ENCODE measurements around the gene FILIP1L. TPM values are rescaled to one million over a fixed set of nuclear protein-coding genes. Genes with fewer than 3 reads are reported as not detected.

The FILIP1L gene
- total and polyA plus RNA-seq, 2 of the 8 experiments (the other 6 are each of a cell fraction or from before 2014, with no cell fraction given) = 0.06 to 0.09 TPM

GRCh38 chr3:100127792-100128191, 13.5 kb upstream of the FILIP1L start:
- H2BK120ac ChIP-seq (replicated peaks; ENCODE audit: low read depth, low read length) = no peak overlapping the region
- no peak for FAIRE-seq
- H3K4ac ChIP-seq (replicated peaks; ENCODE audit: insufficient read length, low read depth, low read length) = no peak overlapping the region
- H3K36me3 ChIP-seq (ENCODE audit: control insufficient read depth in 2 of 4, insufficient read depth in 4 of 4, low read length in 3 of 4) = no peaks in the 10 kb centered on the region
- no peak overlapping the region for H3K56ac ChIP-seq (replicated peaks; ENCODE audit: insufficient read length, low read depth, low read length)
- H2AFZ ChIP-seq (ENCODE audit: low read length) = no peak overlapping the region
- H3K4me2 ChIP-seq (ENCODE audit: insufficient read depth in 1 of 2, low read depth in 2 of 2, low read length in 2 of 2) = no peak overlapping the region
- H4K5ac ChIP-seq (ENCODE audit: insufficient read length, low read depth, low read length) = no peak overlapping the region
- H3K18ac ChIP-seq (ENCODE audit: extremely low read depth, low read length) = no peak overlapping the region
- no peak overlapping the region for H2BK12ac ChIP-seq (ENCODE audit: low read depth, low read length)
- no peak overlapping the region for H3K14ac ChIP-seq (ENCODE audit: insufficient read length)
- no peak overlapping the region for H2BK15ac ChIP-seq (ENCODE audit: low read length)
- H3K9me3 ChIP-seq (ENCODE audit: insufficient read depth in 2 of 2, low read depth in 1 of 2, low read length in 1 of 2) = no peaks in the 10 kb centered on the region
- H2AK5ac ChIP-seq (ENCODE audit: low read depth, low read length) = no peak overlapping the region
- no peaks in the 10 kb centered on the region for H4K20me1 ChIP-seq (replicated peaks in 1 of 2; ENCODE audit: control insufficient read depth in 1 of 2, insufficient read depth in 2 of 2, low read length in 2 of 2)
- no peak overlapping the region; a peak in 1 of 7 replicates for H3K9ac ChIP-seq (replicated peaks in 1 of 4; ENCODE audit: extremely low read depth in 1 of 4, low read depth in 3 of 4, low read length in 3 of 4)
- no peak overlapping the region for H4K91ac ChIP-seq (replicated peaks; ENCODE audit: insufficient read length, low read length)
- CTCF ChIA-PET (ENCODE audit: partially characterized antibody) = no interaction called here
- H3K23ac ChIP-seq (ENCODE audit: insufficient read length) = no peak overlapping the region
- no peak overlapping the region for H4K8ac ChIP-seq (ENCODE audit: extremely low read depth, insufficient read depth, low read length)
- H3K27ac ChIP-seq (ENCODE audit: low read depth, low read length) = no peak overlapping the region
- DNase-seq (ENCODE audit: low read depth in 1 of 2, low spot score in 2 of 2) = no peak
- peaks cover 0 to 2% (median 0%) of the 10 kb centered on the region in 4 experiments; a peak in 1 of 7 replicates for H3K4me1 ChIP-seq (replicated peaks in 1 of 4; ENCODE audit: control insufficient read depth in 3 of 4, insufficient read depth in 4 of 4, low read length in 3 of 4)
- WGBS, 2 experiments (ENCODE audit: extremely low coverage in 1 of 2, insufficient coverage in 1 of 2, insufficient read length in 1 of 2, insufficient replicate concordance in 2 of 2, low coverage in 1 of 2, low lambda C conversion rate in 2 of 2, missing lambda C conversion rate in 1 of 2) = 86% methylated on average over 2 of the region's 2 CpGs; no CpG with 5 or more reads in 1 of the 2 experiments
- no peaks in the 10 kb centered on the region for H3K27me3 ChIP-seq (replicated peaks in 1 of 4; ENCODE audit: control insufficient read depth in 3 of 4, extremely low read depth in 1 of 4, insufficient read depth in 3 of 4, low read length in 3 of 4)
- H3K4me3 ChIP-seq (ENCODE audit: extremely low read depth in 1 of 4, insufficient read depth in 2 of 4, low read depth in 3 of 4, low read length in 4 of 4) = no peak overlapping the region
- no peak overlapping the region for H2BK20ac ChIP-seq (ENCODE audit: low read length)
- H2BK5ac ChIP-seq (ENCODE audit: low read depth, low read length) = no peak overlapping the region
- no peaks in the 10 kb centered on the region for H3K79me2 ChIP-seq (ENCODE audit: control insufficient read depth in 1 of 2, insufficient read depth in 2 of 2, low read length in 2 of 2)
- no peaks in the 10 kb centered on the region for H3K79me1 ChIP-seq (ENCODE audit: low read depth, low read length)
- POLR2A ChIA-PET (ENCODE audit: partially characterized antibody) = no interaction called here
- H3K23me2 ChIP-seq (ENCODE audit: low read depth, low read length) = no peaks in the 10 kb centered on the region
- TF ChIP-seq, protein P1, sequence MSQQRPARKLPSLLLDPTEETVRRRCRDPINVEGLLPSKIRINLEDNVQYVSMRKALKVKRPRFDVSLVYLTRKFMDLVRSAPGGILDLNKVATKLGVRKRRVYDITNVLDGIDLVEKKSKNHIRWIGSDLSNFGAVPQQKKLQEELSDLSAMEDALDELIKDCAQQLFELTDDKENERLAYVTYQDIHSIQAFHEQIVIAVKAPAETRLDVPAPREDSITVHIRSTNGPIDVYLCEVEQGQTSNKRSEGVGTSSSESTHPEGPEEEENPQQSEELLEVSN (IDR thresholded peaks at IDR 0.05) = no peak
- no peak for TF ChIP-seq CHD2 (IDR thresholded peaks at IDR 0.05; ENCODE audit: low read length)
- no peak for TF ChIP-seq KDM4A (IDR thresholded peaks at IDR 0.05; ENCODE audit: low read depth, low read length, severe bottlenecking)
- no peak for TF ChIP-seq CREB1 (IDR thresholded peaks at IDR 0.05)
- no peak for TF ChIP-seq POU5F1 (IDR thresholded peaks at IDR 0.05; ENCODE audit: low read depth, low read length)
- TF ChIP-seq CBX5 (IDR thresholded peaks at IDR 0.05; ENCODE audit: low read depth, low read length) = no peak
- no peak for TF ChIP-seq SIN3A (conservative IDR thresholded peaks at IDR 0.05 in 1 of 2, IDR thresholded peaks at IDR 0.05 in 1 of 2; ENCODE audit: low read depth in 1 of 2, low read length in 2 of 2)
- TF ChIP-seq, protein P2, sequence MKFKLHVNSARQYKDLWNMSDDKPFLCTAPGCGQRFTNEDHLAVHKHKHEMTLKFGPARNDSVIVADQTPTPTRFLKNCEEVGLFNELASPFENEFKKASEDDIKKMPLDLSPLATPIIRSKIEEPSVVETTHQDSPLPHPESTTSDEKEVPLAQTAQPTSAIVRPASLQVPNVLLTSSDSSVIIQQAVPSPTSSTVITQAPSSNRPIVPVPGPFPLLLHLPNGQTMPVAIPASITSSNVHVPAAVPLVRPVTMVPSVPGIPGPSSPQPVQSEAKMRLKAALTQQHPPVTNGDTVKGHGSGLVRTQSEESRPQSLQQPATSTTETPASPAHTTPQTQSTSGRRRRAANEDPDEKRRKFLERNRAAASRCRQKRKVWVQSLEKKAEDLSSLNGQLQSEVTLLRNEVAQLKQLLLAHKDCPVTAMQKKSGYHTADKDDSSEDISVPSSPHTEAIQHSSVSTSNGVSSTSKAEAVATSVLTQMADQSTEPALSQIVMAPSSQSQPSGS (IDR thresholded peaks at IDR 0.05; ENCODE audit: low read length) = no peak
- no peak for TF ChIP-seq EZH2 (IDR thresholded peaks at IDR 0.05; ENCODE audit: low read depth, low read length, severe bottlenecking)
- no peak for TF ChIP-seq TBP (IDR thresholded peaks at IDR 0.05; ENCODE audit: low read depth, low read length)
- TF ChIP-seq SP1 (IDR thresholded peaks at IDR 0.05; ENCODE audit: low read depth, low read length) = no peak

All from H1 (cell line).